Measurements from ENCODE around the gene LSP1.
"Not testable (repeated sequence)": the region's sequence is repeated elsewhere in the genome, so short reads cannot be mapped to it uniquely, and the experiment has no call there.

LSP1 gene

GRCh38 chr11:1870721-1871466, 18.0 kb downstream of the LSP1 start:
- Histone ChIP-seq H3K36me3 (no peaks in the 10 kb centered on the region), H3K27ac (no peak overlapping the region), H3K4me3 (ENCODE audit: low read depth, low read length) (no peak overlapping the region), H3K27me3 (ENCODE audit: insufficient read depth, low read depth, severe bottlenecking) (peaks cover 74% of the 10 kb centered on the region), H3K9me3 (ENCODE audit: severe bottlenecking) (no peaks in the 10 kb centered on the region)
- no peak for DNase-seq
- no peak for TF ChIP-seq CTCF (IDR thresholded peaks at IDR 0.05; ENCODE audit: low read depth, low read length)

GRCh38 chr11:1871531-1871930, 18.6 kb downstream of the LSP1 start:
- Histone ChIP-seq H3K4me3 (ENCODE audit: low read depth, low read length) (no peak overlapping the region), H3K27me3 (ENCODE audit: insufficient read depth, low read depth, severe bottlenecking) (peaks cover 74% of the 10 kb centered on the region), H3K36me3 (no peaks in the 10 kb centered on the region), H3K9me3 (ENCODE audit: severe bottlenecking) (no peaks in the 10 kb centered on the region), H3K27ac (no peak overlapping the region)
- TF ChIP-seq CTCF (IDR thresholded peaks at IDR 0.05; ENCODE audit: low read depth, low read length): no peak
- DNase-seq: no peak

- H3K27ac ChIP-seq: no peak overlapping the region
- no peaks in the 10 kb centered on the region for H3K9me3 ChIP-seq (ENCODE audit: severe bottlenecking)
- TF ChIP-seq CTCF (IDR thresholded peaks at IDR 0.05; ENCODE audit: low read depth, low read length): no peak
- no peak for DNase-seq
- no peak overlapping the region for H3K4me3 ChIP-seq (ENCODE audit: low read depth, low read length)
- H3K27me3 ChIP-seq (ENCODE audit: insufficient read depth, low read depth, severe bottlenecking): peaks cover 68% of the 10 kb centered on the region
- H3K36me3 ChIP-seq: no peaks in the 10 kb centered on the region
Observed at GRCh38 chr11:1872267-1872985, 19.5 kb downstream of the LSP1 start.

- Histone ChIP-seq H3K27me3 (ENCODE audit: insufficient read depth, low read depth, severe bottlenecking) (peaks cover 65% of the 10 kb centered on the region), H3K4me3 (ENCODE audit: low read depth, low read length) (no peak overlapping the region), H3K9me3 (ENCODE audit: severe bottlenecking) (no peaks in the 10 kb centered on the region), H3K36me3 (no peaks in the 10 kb centered on the region), H3K27ac (no peak overlapping the region)
- TF ChIP-seq CTCF (IDR thresholded peaks at IDR 0.05; ENCODE audit: low read depth, low read length): no peak
- DNase-seq: no peak
Observed at GRCh38 chr11:1873048-1873812, 20.3 kb downstream of the LSP1 start.

GRCh38 chr11:1873813-1874150, 20.9 kb downstream of the LSP1 start:
- not testable (repeated sequence) for H3K36me3 ChIP-seq; H3K9me3 ChIP-seq (ENCODE audit: severe bottlenecking); DNase-seq; H3K4me3 ChIP-seq (ENCODE audit: low read depth, low read length); H3K27ac ChIP-seq
- peaks cover 63% of the 10 kb centered on the region for H3K27me3 ChIP-seq (ENCODE audit: insufficient read depth, low read depth, severe bottlenecking)

GRCh38 chr11:1874441-1875092, 21.7 kb downstream of the LSP1 start:
- not testable (repeated sequence) for H3K36me3 ChIP-seq; H3K27ac ChIP-seq; H3K9me3 ChIP-seq (ENCODE audit: severe bottlenecking); DNase-seq; H3K4me3 ChIP-seq (ENCODE audit: low read depth, low read length)
- peaks cover 62% of the 10 kb centered on the region for H3K27me3 ChIP-seq (ENCODE audit: insufficient read depth, low read depth, severe bottlenecking)
